GM12874 (cell line): ENCODE results near the gene RCVRN.

Source experiments
- TF ChIP-seq, protein P1 (sequence below): IDR thresholded peaks from 2 replicates; pipeline ENCODE4 v1.5.1; 2011; ENCODE audit warnings: low read depth, mild to moderate bottlenecking, control low read depth, low read length, moderate library complexity; ENCODE audit not compliant: insufficient read depth

RCVRN gene

DNA sequence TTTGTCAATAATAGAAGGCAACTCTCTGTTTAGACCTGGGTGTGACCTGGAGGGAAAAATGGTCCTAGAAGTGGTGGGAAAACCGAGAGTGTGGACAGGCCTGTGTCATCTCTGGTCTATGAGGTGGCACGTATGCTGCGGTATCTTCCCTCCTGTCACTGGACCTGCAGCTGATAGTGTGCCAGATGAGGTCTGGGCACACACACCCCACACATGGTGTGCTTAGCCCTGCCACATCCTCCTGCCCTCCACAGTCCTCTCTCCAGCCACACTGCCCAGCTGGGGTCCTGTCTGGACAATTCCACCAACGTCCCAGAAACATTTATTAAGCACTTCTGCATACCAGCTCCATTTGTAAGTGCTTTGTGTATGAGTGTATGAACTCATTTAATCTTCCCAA lies 42.1 kb downstream of the RCVRN start:
- TF ChIP-seq, protein P1, sequence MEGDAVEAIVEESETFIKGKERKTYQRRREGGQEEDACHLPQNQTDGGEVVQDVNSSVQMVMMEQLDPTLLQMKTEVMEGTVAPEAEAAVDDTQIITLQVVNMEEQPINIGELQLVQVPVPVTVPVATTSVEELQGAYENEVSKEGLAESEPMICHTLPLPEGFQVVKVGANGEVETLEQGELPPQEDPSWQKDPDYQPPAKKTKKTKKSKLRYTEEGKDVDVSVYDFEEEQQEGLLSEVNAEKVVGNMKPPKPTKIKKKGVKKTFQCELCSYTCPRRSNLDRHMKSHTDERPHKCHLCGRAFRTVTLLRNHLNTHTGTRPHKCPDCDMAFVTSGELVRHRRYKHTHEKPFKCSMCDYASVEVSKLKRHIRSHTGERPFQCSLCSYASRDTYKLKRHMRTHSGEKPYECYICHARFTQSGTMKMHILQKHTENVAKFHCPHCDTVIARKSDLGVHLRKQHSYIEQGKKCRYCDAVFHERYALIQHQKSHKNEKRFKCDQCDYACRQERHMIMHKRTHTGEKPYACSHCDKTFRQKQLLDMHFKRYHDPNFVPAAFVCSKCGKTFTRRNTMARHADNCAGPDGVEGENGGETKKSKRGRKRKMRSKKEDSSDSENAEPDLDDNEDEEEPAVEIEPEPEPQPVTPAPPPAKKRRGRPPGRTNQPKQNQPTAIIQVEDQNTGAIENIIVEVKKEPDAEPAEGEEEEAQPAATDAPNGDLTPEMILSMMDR, result no peak

DNA sequence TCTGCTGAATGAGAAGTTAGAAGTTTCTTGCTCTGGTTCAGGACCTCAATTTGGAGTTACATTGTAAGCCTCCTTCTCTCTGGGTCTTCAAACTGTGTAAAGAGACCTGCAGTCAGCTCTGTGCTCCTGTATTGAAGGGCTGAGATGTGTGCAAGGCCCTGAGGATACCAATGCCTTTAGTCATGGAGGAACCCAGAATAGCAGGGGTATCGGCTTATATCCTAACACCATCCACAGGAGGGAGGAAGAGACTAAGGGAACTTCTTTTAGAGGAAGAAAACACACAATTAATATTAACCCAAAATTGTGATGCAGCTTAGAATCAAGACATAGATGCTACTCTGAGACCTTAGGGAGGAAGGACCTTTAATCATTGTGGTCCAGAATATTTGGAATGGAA lies 42.9 kb downstream of the RCVRN start:
- TF ChIP-seq, protein P1, result no peak

DNA sequence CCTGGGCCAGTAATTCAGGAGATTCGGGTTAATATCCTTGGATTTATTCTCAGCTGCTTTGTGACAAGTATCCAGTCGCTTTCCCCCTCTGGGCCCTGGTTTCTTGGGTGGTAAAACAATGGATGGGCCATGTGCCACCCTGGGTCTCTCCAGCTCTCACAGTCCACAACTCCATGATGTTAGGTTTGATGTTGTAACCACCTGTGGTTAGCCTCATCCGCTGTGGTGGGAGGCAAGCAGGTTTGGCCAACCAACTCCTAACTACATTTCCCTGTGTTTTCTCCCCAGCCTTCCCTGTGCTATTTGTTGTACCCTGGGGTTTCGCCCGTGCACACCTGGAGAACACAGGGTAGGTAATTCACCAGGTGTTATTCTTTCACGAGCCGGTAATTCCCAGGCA lies 44.2 kb downstream of the RCVRN start:
- TF ChIP-seq, protein P1, result no peak

DNA sequence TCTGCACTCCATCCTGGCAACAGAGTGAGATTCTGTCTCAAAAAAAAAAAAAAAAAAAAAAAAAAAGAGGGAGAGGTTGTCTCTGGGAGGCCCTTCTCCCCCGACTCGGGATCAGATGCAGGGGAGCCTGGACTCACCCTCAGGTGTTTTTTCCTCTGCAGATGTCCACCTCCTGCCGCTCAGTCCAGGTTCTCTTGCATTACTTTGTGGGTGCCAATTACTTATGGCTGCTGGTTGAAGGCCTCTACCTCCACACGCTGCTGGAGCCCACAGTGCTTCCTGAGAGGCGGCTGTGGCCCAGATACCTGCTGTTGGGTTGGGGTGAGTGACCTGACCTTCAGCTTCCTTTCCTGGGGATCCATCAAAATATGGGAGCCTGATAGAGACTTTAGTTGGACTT lies 45.3 kb downstream of the RCVRN start:
- TF ChIP-seq, protein P1, result no peak

DNA sequence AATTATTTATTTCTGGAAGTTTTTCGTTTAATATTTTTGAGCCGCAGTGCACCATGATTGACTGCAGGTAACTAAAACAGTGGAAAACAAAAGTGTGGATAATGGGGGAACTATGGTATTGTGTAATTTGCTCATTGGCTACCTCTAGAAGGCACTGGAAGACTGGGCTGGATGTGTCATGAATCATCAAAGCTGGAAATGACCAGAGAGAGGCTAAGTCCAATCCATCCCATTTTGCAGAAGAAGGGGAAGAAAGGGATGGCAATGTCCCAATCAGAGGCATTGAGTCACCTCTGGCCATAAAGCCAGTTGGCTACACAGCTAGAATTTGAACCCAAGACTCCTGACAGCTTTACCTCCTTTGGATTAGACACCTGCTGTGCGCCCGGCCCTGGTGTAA lies 50.0 kb downstream of the RCVRN start:
- TF ChIP-seq, protein P1, result no peak

DNA sequence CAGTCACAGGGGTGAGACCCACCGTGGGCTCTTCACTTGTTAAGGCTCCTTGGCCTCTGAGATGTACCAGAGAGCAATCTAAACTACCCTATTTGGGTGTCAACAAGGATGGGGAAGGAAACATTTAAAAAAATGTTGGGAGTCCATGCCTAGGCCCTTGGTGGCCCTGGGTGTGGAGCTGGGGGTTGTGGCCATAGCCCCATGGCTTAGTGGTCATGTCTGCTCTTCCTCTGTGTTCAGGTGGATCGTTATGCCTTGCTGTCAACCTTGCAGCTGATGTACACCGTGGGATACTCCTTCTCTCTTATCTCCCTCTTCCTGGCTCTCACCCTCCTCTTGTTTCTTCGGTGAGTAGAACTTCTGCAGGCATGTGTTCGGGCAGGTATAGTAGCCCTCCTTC lies 50.8 kb downstream of the RCVRN start:
- TF ChIP-seq, protein P1, result no peak

DNA sequence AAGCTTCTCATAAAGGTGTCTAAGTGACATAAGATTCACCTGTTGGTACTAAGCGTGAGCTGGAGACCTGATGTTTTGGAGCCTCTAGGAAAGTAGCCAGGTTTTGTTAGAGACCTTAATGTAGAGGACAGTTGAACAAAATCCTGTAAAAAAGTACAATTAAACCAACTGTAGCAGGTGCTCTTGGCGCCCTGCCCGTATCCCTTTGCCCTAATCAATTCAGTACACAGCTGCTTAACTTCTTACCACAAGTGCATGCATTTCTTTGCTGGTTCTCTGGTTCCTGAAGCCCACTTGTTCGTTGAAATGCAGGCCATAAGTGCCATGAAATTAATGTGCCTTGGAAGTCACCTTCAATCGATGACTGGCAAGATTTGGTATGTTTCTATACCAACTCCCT lies 54.9 kb downstream of the RCVRN start:
- TF ChIP-seq, protein P1, result no peak
